ENCODE results near the gene SNX6.
"Not testable (repeated sequence)": the region's sequence is repeated elsewhere in the genome, so short reads cannot be mapped to it uniquely, and the experiment has no call there.

Gene SNX6

DNA sequence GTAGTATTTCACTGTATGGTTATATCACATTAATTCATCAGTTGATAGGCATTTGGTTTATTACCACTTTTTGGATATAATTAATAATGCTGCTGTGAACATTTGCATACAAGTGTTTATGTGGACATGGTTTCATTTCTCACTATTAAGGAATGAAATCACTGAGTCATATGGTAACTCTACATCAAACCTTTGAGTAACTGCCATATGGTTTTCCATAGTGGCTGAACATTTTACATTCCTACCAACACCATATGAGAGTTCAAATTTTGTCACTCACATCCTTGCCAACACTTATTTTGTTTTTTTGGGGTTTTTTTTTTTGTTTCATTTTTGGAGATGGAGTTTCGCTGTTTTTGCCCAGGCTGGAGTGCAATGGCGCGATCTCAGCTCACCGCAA, 60.2 kb downstream of the SNX6 start:
- DNase-seq (ENCODE audit: low read depth in 2 of 2, low spot score in 1 of 2) = no peak

GRCh38 chr14:34568803-34569202, 61.1 kb downstream of the SNX6 start:
- no peak for DNase-seq (ENCODE audit: low read depth in 2 of 2, low spot score in 1 of 2)

DNA sequence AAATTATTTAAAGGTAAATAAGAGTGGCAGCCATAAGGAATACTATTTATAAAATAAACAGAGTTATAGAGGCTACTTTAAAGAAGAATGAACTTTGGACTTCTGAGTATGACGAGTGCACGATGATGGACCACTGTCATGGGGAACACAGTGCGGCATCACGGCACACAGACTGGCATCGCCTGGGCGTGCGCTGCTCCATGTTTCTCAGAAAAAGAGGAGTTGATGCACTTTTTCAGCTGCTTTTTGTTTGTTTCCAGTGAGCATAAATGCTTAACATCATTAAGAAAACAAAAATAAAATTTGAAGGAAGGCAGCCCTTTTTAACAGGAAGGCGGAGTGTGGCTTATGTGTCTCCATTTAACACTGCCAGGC, 67.2 kb downstream of the SNX6 start:
- DNase-seq (ENCODE audit: low read depth in 2 of 2, low spot score in 1 of 2) = no peak

DNA sequence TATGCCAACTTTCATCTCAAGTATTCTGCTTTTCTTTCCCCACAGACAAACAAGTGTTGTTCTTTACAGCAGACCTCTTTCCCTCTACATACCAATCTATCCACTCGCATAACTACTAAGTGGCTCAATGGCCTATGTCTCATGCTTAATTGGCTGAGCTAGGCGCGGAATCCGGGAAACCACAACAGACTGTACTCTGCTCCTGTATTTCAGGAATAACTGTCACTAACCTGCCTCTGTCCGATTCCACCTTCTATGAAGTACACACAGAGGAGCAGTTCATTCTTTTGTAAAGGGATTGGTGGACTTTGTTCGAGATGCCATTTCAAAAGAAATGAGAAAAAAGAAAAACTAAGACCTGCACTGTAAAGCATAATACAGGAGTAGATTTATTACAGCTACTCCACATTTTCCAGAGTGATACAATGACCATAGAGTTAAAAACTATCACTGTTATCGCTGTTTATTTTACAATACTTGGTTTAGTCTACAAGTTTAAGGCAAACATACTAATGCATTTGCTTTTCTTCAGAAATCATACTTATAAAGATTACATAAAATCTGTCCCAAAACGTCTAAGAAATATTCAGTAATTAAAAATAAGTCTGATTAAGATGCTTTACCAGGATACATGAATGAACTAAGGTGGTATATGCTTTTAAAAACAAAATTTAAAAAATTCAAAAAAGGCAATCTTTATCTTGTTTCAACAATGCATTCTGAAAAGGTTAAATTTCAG, 67.7 kb downstream of the SNX6 start:
- not testable (repeated sequence) for DNase-seq (ENCODE audit: low read depth in 2 of 2, low spot score in 1 of 2)

DNA sequence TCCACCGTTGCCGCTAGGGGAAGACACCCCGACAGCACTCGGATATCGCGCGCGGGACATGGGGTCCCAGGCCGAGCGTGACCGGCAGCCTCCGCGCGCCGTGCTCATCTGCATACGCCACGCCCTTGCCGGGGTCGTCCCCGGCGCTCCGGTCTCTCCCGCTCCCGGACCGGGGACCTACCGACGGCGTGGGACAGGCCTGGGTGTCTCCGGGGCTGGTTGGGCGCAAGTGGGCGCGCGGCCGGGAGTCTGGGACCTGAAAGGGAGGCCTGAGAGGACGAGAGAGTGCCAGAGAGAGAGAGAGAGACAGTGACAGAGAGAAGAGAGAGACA, 73.5 kb downstream of the SNX6 start:
- DNase-seq (ENCODE audit: low read depth in 2 of 2, low spot score in 1 of 2) = not testable (repeated sequence)

DNA sequence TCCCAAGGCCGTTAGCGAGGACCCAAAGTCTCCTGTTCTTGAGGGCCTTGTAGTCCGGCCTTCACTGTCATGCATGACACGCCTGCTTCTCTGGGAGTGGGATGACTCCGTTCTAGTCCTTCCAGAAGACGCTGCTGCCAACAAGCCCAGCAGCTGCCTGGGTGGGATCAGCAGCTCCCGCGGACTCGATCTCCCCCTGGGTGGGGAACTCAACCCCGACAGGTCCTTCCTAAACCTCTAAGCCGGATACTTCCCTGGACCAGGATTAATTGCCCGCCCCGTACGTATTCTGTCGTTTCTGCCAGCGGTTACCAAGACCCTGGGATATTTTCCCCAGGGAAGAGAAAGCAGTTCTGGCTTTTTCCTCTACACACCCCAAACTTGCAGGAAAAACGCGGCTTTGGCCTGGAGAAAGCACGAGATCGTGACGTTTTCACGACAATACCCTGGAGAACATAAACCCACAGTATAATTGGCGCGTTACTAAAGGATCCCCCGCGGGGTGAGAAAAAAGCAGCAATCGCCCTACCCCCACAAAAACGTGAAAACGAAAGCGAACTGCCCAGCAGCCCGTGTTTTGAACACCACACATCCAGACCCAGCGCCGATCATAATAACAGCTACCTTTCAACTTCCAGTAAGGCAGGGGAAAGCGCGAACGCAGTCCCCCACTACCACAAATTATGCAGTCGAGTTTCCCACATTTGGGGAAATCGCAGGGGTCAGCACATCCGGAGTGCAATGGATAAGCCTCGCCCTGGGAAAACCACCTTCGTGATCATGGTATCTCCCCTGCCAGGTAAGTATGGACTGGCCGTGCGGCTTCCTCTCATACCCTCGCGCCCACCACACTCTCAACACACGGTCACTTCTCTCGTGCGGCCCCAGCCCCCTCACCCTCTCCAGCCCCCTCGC, 74.1 kb downstream of the SNX6 start:
- DNase-seq (ENCODE audit: low read depth in 2 of 2, low spot score in 1 of 2) = not testable (repeated sequence)

DNA sequence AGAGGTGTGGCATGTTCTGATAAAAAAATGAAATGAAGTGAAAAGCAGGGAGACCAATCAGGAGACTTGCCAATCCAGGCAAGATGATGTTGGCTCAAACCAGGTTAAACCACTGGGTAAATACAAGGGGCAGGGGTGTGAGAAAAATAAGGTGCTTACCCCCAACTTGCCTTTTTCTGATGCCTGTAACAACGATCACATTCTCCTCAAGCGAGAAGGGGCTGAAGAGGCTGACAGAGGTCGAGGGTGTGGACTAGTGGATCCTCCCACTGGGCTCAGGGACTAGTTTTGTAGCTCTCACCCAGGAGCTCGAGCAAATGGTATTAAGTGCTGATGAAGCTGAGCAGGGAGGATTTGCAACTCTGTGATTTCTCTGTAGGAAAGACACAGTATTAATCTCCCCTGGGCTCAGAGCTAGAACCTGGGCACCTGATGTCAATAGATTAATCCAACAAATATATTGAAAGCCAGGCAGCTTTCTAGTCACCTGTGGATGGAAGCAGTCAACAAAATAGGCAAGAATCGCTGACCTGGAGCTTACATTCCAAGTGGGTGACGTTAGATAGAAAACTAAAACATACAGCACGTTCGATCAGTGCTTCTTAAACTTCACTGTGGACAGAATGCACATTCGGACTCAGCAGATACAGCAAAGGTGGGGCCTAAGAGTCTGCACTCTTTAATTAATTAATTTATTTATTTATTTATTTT, 75.3 kb downstream of the SNX6 start:
- DNase-seq (ENCODE audit: low read depth in 2 of 2, low spot score in 1 of 2) = no peak

DNA sequence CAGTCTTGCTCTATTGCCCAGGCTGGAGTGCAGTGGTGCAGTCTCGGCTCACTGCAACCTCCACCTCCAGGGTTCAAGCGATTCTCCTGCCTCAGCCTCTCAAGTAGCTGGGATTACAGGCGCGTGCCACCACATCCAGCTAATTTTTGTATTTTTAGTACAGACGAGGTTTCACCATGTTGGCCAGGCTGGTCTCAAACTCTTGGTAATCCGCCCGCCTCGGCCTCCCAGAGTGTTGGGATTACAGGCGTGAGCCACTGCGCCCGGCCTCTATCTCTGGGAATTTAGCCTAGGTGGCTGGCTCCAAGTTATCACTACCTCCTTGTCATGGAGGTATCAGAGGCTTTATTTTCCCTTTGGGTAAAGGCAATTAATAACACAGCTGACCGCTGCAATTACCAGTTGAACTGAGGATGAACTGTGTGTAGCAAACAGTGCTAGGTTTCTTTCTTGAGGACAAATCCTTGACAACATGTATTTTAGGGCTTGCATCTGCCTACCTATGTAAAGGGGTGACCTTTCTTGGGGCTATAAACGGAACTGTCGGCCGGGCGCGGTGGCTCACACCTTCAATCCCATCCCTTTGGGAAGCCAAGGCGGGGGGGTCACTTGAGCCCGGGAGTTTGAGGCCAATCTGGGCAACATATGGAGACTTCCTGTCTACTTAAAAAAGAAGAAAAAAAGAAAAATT, 80.5 kb downstream of the SNX6 start:
- not testable (repeated sequence) for DNase-seq (ENCODE audit: low read depth in 2 of 2, low spot score in 1 of 2)

GRCh38 chr14:34548472-34548981, 81.4 kb downstream of the SNX6 start:
- no peak for DNase-seq (ENCODE audit: low read depth in 2 of 2, low spot score in 1 of 2)

DNA sequence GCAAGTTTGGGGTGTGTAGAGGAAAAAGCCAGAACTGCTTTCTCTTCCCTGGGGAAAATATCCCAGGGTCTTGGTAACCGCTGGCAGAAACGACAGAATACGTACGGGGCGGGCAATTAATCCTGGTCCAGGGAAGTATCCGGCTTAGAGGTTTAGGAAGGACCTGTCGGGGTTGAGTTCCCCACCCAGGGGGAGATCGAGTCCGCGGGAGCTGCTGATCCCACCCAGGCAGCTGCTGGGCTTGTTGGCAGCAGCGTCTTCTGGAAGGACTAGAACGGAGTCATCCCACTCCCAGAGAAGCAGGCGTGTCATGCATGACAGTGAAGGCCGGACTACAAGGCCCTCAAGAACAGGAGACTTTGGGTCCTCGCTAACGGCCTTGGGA, 82.8 kb downstream of the SNX6 start:
- not testable (repeated sequence) for DNase-seq (ENCODE audit: low read depth in 2 of 2, low spot score in 1 of 2)

GRCh38 chr14:34546272-34547135, 83.4 kb downstream of the SNX6 start:
- DNase-seq (ENCODE audit: low read depth in 2 of 2, low spot score in 1 of 2) = not testable (repeated sequence)

- not testable (repeated sequence) for DNase-seq (ENCODE audit: low read depth in 2 of 2, low spot score in 1 of 2)
Measured at GRCh38 chr14:34540181-34541059, 89.5 kb downstream of the SNX6 start.

DNA sequence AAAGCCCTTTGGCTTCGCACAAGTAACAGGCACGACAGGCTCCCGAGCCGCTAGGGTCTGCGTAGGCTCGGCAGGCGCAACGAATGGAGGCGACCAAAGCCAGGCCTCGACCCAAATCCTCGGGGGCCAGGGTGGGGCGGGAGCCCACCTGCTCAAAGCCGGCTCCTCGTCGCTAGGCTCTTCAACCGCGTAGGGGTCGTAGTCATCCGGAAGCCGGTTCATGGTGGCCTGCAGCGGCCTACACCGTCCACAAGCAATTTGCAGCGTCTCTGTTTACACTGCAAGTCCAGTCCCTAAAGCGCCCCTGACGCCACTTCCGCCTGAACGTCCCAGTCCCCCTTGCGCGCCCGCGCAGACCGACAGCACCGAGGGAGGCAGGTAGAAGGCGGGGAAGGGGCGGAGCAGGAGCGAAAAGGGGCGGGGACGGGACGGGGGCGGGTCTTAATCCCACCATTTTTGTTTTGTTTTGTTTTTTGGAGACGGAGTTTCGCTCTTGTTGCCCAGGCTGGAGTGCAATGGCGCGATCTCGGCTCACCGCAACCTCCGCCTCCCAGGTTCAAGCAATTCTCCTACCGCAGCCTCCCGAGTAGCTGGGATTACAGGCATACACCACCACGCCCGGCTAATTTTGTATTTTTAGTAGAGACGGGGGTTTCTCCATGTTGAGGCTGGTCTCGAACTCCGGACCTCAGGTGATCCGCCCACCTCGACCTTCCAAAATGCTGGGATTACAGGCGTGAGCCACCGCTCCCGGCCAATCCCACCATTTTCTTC, 90.4 kb downstream of the SNX6 start, which contains the start of gene EAPP:
Gene EAPP (minus strand): TSS at position 295 of the 774 bp plus-strand sequence. CDS start 73 bp downstream, at position 222.
- DNase-seq (ENCODE audit: low read depth in 2 of 2, low spot score in 1 of 2) = peak; percentile 83 to 90

- DNase-seq (ENCODE audit: low read depth in 2 of 2, low spot score in 1 of 2) = no peak
Measured at GRCh38 chr14:34538871-34539406, 91.0 kb downstream of the SNX6 start.

DNA sequence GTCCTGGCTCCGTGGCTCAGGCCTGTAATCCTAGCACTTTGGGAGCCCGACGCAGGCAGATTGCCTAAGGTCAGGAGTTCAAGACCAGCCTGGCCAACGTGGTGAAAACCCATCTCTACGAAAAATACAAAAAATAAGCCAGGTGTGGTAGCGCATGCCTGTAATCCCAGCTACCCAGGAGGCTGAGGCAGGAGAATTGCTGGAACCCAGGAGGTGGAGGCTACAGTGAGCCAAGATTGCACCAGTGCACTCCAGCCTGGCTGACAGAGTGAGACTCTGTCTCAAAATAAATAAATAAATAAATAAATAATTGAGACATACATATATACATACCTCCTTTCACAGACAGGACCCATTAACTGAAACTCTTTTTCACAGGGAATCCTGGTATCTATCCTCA, 91.9 kb downstream of the SNX6 start:
- not testable (repeated sequence) for DNase-seq (ENCODE audit: low read depth in 2 of 2, low spot score in 1 of 2)

DNA sequence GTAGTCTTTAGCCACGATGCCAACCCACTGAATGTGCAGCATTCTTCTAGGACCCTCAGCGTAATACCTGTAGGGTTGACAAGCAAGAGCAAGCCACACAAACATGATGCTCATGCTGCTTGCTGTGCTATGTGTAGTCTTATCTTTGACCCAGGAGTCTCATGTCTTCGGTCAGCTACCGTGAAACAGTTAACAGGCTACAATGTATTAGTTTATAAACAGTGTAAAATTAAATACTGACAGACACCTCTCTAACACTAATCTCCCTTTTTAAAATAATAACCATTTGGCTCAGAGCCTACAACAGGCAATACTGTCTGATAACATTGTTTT, 92.3 kb downstream of the SNX6 start:
- no peak for DNase-seq (ENCODE audit: low read depth in 2 of 2, low spot score in 1 of 2)

DNA sequence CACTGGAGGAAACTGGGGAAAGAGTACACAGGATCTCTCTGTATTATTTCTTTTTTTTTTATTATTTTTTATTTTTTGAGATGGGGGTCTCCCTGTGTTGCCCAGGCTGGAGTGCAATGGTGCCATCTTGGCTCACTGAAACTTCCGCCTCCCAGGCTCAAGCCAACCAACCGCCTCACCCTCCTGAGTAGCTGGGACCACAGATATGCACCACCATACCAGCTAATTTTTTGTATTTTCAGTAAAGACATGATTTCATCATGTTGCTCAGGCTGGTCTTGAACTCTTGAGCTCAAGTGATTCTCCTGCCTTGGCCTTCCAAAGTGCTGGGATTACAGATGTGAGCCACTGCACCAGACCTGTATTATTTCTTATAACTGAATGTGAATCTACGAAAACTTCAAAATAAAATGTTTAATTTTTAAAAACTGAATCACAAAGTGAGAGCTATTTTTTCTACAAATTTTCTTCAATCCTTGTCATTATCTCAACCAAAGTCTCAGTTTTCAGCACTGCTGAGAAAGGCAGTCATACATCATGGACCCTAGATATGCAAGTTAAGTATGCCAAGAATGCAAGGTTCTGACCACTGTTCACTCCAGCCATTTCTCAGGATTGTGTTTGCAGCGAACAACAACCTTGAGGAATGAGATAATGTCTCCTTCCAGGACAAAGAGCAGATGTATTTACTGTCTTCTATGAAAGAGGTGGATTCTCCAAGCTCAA, 92.8 kb downstream of the SNX6 start:
- DNase-seq (ENCODE audit: low read depth in 2 of 2, low spot score in 1 of 2) = no peak

Measured in stimulated activated CD8-positive, alpha-beta memory T cell treated with anti-CD3 and anti-CD28 coated beads, Interleukin-4, amount 100 ng/mL, for 1 hour (primary cell).